ENCODE results near the gene TANGO2. TPM values are rescaled to one million over a fixed set of nuclear protein-coding genes. Genes with fewer than 3 reads are reported as not detected.

TANGO2 gene
- total RNA-seq, 1 experiment from 2014 or later = 14.6 TPM

- Histone ChIP-seq H2BK120ac (ENCODE audit: low read depth, low read length, poor library complexity, severe bottlenecking) (no peak overlapping the region), H3K4ac (ENCODE audit: low read depth, low read length) (no peak overlapping the region), H2AFZ (ENCODE audit: low read length) (no peak overlapping the region), H3K18ac (ENCODE audit: insufficient read length, low read depth, low read length) (no peak overlapping the region), H3K4me1 (ENCODE audit: insufficient read depth, low read length) (no peaks in the 10 kb centered on the region), H3K79me1 (ENCODE audit: insufficient read depth, low read depth, low read length, poor library complexity, severe bottlenecking) (no peaks in the 10 kb centered on the region), H2BK5ac (ENCODE audit: insufficient read length, low read length) (no peak overlapping the region), H2BK12ac (ENCODE audit: insufficient read length, low read depth, low read length) (no peak overlapping the region), H4K91ac (ENCODE audit: insufficient read length, low read depth, low read length) (no peak overlapping the region), H4K5ac (ENCODE audit: insufficient read length, low read depth, low read length) (no peak overlapping the region), H3K56ac (ENCODE audit: insufficient read length, low read depth, low read length) (no peak overlapping the region), H3K23ac (ENCODE audit: insufficient read length, low read depth, low read length) (no peak overlapping the region), H4K20me1 (ENCODE audit: control insufficient read depth, insufficient read depth, insufficient read length) (no peaks in the 10 kb centered on the region), H3K14ac (ENCODE audit: insufficient read depth, low read length) (no peak overlapping the region), H3K79me2 (ENCODE audit: insufficient read depth, low read length) (no peaks in the 10 kb centered on the region), H3K9ac (ENCODE audit: extremely low read depth, insufficient read length, low read length) (no peak overlapping the region), H2AK5ac (ENCODE audit: insufficient read length, low read length) (no peak overlapping the region), H3K23me2 (ENCODE audit: insufficient read length, low read depth, low read length, poor library complexity, severe bottlenecking) (no peaks in the 10 kb centered on the region), H3K27me3 (ENCODE audit: insufficient read depth, low read length) (no peaks in the 10 kb centered on the region), H4K8ac (replicated peaks; ENCODE audit: insufficient read length, low read depth, low read length) (no peak overlapping the region), H3K9me3 (ENCODE audit: control insufficient read depth, low read depth, low read length) (no peaks in the 10 kb centered on the region), H3K4me2 (ENCODE audit: insufficient read depth, insufficient read length, low read length) (no peak overlapping the region), H2BK15ac (ENCODE audit: low read depth, low read length) (no peak overlapping the region), H2BK20ac (ENCODE audit: low read depth, low read length, poor library complexity, severe bottlenecking) (no peak overlapping the region), H3K27ac (ENCODE audit: insufficient read length, low read depth, low read length) (no peak overlapping the region), H3T11ph (ENCODE audit: low read length) (no peak overlapping the region)
- TF ChIP-seq CTCF (conservative IDR thresholded peaks at IDR 0.05) = no peak
- Mint-ChIP-seq H3K4me3 (no peak overlapping the region), H3K36me3 (ENCODE audit: insufficient read depth in 1 of 3, low read depth in 3 of 3) (peaks cover 13 to 28% (median 14%) of the 10 kb centered on the region in 3 experiments), H3K27me3 (ENCODE audit: low read depth) (no peaks in the 10 kb centered on the region), H3K4me1 (no peaks in the 10 kb centered on the region), H3K9me3 (peaks cover 2 to 11% of the 10 kb centered on the region in 2 experiments; a peak in 3 of 5 replicates), H3K27ac (no peak overlapping the region)
- DNase-seq = no peak
- no CpG with 5 or more reads among the region's 7 CpGs for WGBS (ENCODE audit: extremely low coverage, insufficient read length, low lambda C conversion rate)
Measured at GRCh38 chr22:20043997-20044342, 23.1 kb downstream of the TANGO2 start.
